AML-193 (cell line): ENCODE measurements around the gene ENAH.
A peak's percentile ranks its signal among the peaks of the same experiment; 100 is the strongest.

Experiments used
- DNase-seq, 2 experiments: peaks; one replicate each; lab custom pipeline; 2025; lab: John Stamatoyannopoulos, UW

Gene ENAH

GRCh38 chr1:225470211-225471108 is 182.5 kb downstream of the ENAH start:
- no peak for DNase-seq

- DNase-seq: no peak
Measured at GRCh38 chr1:225469051-225469450, 183.9 kb downstream of the ENAH start.

DNA sequence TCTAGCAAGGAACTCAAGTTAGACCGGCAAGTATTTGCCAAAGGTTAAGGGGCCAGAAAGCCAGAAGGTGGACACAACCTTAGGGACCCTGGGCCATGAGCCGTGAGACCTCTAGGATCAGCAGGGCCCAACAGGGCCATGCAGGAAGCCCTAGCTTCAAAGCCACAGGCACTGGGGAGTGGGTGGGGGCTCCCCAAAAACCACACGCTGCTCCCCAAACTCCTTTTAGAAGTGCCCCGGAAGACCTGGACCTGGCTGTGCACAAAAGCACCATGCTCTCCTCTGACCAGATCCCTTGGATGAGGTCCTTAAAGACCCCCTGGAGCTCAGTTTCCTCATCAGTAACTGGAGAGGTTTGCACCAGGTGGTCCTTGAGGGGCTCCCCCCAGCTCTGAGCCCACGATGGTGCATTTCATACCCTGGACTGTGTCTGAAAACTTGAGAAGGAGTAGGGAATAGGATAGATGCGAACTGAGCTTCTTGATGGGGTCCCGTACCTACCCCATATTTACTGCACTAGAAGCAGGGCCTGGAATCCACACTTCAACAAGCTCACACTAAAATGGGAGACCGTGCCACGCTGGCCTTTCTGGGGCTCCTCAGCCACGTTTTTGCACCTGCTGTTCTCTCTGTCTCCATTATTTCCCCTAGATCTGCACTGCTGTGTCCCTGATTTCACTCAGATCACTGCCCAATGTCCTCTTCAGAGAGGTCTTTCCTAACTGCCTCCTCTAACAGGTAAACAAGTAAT is 184.5 kb downstream of the ENAH start:
- no peak for DNase-seq

GRCh38 chr1:225467193-225468020 is 185.5 kb downstream of the ENAH start:
- peak; percentile 83 to 86 for DNase-seq

DNA sequence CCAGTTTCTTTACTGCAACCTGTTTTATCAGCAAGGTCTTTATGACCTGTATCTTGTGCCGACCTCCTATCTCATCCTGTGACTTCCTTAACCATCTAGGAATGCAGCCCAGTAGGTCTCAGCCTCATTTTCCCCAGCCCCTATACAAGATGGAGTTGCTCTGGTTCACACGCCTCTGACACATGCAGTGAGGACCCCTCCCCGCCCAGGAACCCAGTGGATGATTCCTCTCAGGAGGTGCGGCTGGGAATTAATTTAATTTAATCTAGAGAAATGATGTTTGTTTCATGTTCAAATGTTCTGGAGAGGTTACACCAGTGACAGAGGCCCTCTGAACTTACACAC is 186.1 kb downstream of the ENAH start:
- DNase-seq: no peak

GRCh38 chr1:225465793-225466517 is 187.0 kb downstream of the ENAH start:
- DNase-seq: no peak

GRCh38 chr1:225464851-225465792 is 187.8 kb downstream of the ENAH start:
- DNase-seq: no peak

DNA sequence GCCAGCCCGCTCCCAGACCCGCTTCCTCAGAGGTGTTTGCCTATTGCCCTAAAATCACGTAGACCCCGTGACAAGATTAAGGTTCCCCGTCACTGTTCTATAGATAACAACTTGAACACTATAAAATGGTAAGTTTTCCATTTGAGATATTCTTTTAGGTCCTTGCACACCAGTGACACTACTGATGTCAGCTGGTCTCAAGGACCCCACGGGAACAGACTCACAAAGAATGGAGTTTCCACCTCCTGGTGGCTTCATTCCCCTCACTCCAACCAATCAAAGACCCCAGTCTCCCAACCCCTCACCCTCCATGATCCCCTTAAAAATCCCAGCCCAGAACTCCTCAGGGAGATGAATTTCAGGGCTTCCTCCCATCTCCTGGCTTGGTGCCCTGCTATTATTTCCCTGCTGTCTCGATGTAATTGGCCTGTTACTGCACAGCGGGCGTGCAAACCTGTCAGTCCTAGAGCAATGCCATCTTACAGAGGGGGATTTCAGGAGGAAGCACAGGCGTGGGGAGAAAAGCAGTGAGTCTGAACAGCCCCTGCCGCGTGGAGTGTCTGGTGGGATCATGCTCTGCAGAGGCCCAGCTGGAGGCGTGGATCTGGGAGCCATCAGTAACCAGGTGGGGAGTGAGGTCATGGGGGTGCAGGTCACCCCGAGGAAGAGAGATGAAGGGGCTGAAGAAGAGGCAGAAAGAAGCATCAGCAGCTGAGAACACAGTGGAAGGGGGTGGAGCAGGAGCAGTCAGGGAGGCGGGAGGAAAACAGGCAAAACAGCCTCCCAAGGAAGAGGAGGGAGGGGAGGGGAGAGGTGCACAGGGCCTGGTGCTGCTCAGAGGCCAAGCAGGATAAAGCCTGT is 190.0 kb downstream of the ENAH start:
- no peak for DNase-seq

DNA sequence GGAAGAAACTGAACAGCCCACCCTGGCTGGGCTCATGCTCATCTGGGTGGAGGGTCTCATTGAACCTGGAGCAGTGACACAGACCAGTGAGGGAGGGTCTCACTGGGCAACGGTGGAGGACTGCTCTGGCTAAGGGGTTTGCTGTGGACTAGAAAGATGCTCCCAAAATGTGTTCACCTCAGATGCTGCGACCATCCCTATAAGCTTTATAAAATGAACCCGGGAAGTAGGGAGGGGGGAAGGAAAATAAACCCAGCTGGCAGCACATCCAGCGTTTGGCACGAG is 190.6 kb downstream of the ENAH start:
- no peak for DNase-seq

GRCh38 chr1:225461533-225462428 is 191.1 kb downstream of the ENAH start:
- no peak for DNase-seq

- DNase-seq: no peak
Measured at GRCh38 chr1:225460737-225461532, 192.0 kb downstream of the ENAH start.

- no peak for DNase-seq
Measured at GRCh38 chr1:225460021-225460736, 192.7 kb downstream of the ENAH start.

- peak; percentile 73 to 83 for DNase-seq
Measured at GRCh38 chr1:225458222-225458631, 194.7 kb downstream of the ENAH start.

- peak; percentile 47 to 50 for DNase-seq
Measured at GRCh38 chr1:225454733-225455132, 198.2 kb downstream of the ENAH start.

DNA sequence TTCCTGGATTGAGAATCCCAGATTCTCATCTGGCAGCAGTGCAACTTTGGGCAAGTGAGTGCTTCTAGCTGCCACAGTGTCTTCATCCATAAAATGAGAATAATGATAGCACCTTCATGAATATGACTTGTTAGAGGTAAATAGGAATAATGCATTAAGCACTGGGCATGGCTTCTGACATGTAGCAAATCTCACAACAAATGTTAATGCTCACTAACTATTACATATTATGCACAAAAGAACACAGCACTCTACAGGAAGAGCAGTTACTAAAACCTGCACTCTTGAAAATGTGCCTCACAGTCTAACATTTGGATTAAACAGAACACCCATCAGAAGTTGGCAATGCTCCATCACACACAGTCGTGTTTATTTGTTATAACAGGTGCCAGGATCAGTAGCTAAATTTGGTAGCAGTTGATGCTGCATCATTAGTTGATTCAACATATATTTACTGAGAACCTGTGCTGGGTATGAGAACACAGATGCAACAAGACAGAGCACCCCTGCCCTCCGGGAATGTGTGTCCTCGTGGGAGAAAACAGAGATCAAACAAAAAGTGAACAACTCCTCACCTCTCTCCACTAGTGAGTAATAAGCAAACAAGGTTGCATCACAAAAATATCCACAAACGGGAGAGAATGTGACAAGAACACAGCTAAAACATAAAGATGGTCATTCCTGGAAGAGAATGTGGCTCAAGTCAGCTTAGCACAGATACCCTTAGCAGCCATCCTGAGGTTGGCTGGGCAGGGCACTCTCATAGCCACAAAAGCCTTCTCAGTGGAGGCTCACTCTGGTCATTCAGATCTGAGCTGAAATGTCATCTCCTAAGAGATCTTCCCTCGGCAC is 198.9 kb downstream of the ENAH start:
- DNase-seq: no peak

DNA sequence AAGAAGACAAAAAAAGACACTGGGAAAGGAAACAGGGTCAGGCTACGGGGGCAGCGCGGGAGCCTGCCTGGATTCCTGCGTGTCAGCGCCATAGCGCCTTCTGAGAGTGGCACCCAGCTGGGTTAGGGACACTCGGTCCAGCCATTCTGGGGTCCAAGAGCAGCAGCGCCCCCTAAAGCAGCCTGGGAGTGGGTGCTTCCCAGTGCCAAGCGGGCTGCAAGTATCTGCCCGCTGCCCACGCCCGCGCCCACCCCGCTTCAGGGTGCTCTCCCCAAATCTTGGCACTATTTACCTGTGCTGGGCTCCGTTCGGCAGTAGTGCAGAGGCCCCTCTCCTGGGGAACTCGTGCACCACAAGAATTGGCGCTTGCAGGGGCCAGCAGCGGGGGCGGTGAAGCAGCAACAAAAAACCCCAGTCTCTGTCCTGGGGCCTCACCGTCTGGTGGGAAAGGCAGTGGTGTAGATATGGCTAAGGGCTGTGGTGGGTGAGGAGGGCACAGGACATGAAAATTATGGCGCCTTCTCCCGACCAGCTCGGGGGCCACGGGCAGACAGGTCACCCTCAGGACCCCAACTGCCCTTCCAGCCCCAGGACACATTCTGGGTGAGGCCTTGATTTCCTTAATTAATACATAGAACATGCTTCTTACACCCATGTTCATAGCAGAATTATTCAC is 200.9 kb downstream of the ENAH start:
- no peak for DNase-seq
